Endothelial cell of umbilical vein (primary cell): ENCODE data around the gene OR6C1.

Experiments
- CTCF ChIP-seq, 2 donors: IDR thresholded peaks; 1 replicate in 1 of 2; 2 replicates in 1 of 2; pipeline ENCODE4 v1.5.1; 2011; ENCODE audit warnings: low read length in 2 of 2, mild to moderate bottlenecking in 2 of 2, moderate library complexity in 2 of 2, control low read depth in 1 of 2, inconsistent platforms in 1 of 2, low read depth in 1 of 2; ENCODE audit not compliant: insufficient read depth in 1 of 2; ENCODE audit errors: extremely low read depth in 1 of 2
- EZH2 ChIP-seq: IDR thresholded peaks from 2 replicates; pipeline ENCODE4 v1.6.1; 2012; ENCODE audit warnings: borderline replicate concordance, low read depth, mild to moderate bottlenecking, moderate library complexity, low read length, inconsistent platforms; ENCODE audit not compliant: severe bottlenecking
- FOS ChIP-seq: IDR thresholded peaks from 2 replicates; pipeline ENCODE4 v1.6.1; 2011; ENCODE audit warnings: mild to moderate bottlenecking, low read length, moderate library complexity, borderline replicate concordance; ENCODE audit not compliant: insufficient read depth
- GATA2 ChIP-seq: IDR thresholded peaks from 2 replicates; pipeline ENCODE4 v1.7.0; 2011; ENCODE audit warnings: low read depth, mild to moderate bottlenecking, moderate library complexity, mixed read lengths, low read length; ENCODE audit not compliant: insufficient read length, insufficient read depth
- JUN ChIP-seq: IDR thresholded peaks from 2 replicates; pipeline ENCODE4 v1.6.1; 2011; ENCODE audit warnings: borderline replicate concordance, low read depth; ENCODE audit not compliant: insufficient read length, insufficient read depth
- MAX ChIP-seq: IDR thresholded peaks from 2 replicates; pipeline ENCODE4 v1.6.1; 2011; ENCODE audit not compliant: insufficient read depth, insufficient read length
- MYC ChIP-seq: IDR thresholded peaks from one replicate; pipeline ENCODE4 v1.6.1; 2011; ENCODE audit warnings: mild to moderate bottlenecking, low read depth, low read length
- POLR2A ChIP-seq: IDR thresholded peaks from 2 replicates; pipeline ENCODE4 v1.6.1; 2012; ENCODE audit warnings: low read depth, mild to moderate bottlenecking, control low read depth, low read length
- POLR2AphosphoS5 ChIP-seq: IDR thresholded peaks from 2 replicates; pipeline ENCODE4 v1.6.1; 2012; ENCODE audit warnings: low read depth, mild to moderate bottlenecking, control low read depth, low read length, moderate library complexity; ENCODE audit not compliant: insufficient read depth

- no peak for TF ChIP-seq JUN
- no peak for TF ChIP-seq CTCF (IDR thresholded peaks at IDR 0.05; ENCODE audit: extremely low read depth in 1 of 2, insufficient read depth in 1 of 2, low read depth in 1 of 2, low read length in 2 of 2)
- no peak for TF ChIP-seq MAX
- no peak for TF ChIP-seq POLR2AphosphoS5
- no peak for TF ChIP-seq GATA2
- TF ChIP-seq EZH2, result no peak
- TF ChIP-seq MYC, result no peak
- TF ChIP-seq POLR2A, result no peak
- TF ChIP-seq FOS, result no peak
These were observed 24.1 kb upstream of the OR6C1 start for GRCh38 chr12:55289999-55290398.
